B cell (primary cell): Measurements from ENCODE around the gene CINP. TPM values are rescaled to one million over a fixed set of nuclear protein-coding genes. Genes with fewer than 3 reads are reported as not detected.
"Not testable (repeated sequence)": the region's sequence is repeated elsewhere in the genome, so short reads cannot be mapped to it uniquely, and the experiment has no call there.

ENCODE experiments used
- ATAC-seq: fragments of 200-7000 bp; cut with Tn5 transposase; one replicate; pipeline ENCODE4 v1.10.0; 2021; ENCODE audit warnings: low read depth, mild to moderate bottlenecking, moderate number of reproducible peaks, moderate library complexity
- CTCF ChIA-PET: fragments of 350-600 bp; sonication (Branson Sonifier 250); formaldehyde crosslinking; loops from one replicate; lab custom pipeline; 2021; ENCODE audit warnings: antibody characterized with exemption, inconsistent platforms; lab: Charles Lee
- POLR2A ChIA-PET: fragments of 350-600 bp; sonication (Branson Sonifier 250); formaldehyde crosslinking; loops from one replicate; lab custom pipeline; 2021; ENCODE audit warnings: antibody characterized with exemption; lab: Charles Lee
- DNase-seq: peaks from one replicate; pipeline ENCODE4 v3.0.0; 2013
- H2AFZ ChIP-seq: 2 replicates; pipeline ENCODE4 v1.6.1; 2012; ENCODE audit warnings: mild to moderate bottlenecking, low read depth, low read length; ENCODE audit not compliant: insufficient read depth, poor library complexity, severe bottlenecking
- H3K27ac ChIP-seq, 2 donors: 1 replicate in 1 of 2; 2 replicates in 1 of 2; pipeline ENCODE4 v1.5.1; 2012 to 2013; ENCODE audit warnings: low read length in 2 of 2, mild to moderate bottlenecking in 2 of 2, moderate library complexity in 1 of 2
- H3K27me3 ChIP-seq, 4 experiments: fragments of 200-600 bp in 1 of 4; sonication (generic) in 1 of 4; replicated peaks in 1 of 4; 1 replicate in 2 of 4; 2 replicates in 2 of 4; pipeline versions ENCODE4 v1.6.1 to v1.7.0; 2013 to 2016; ENCODE audit warnings: low read length in 3 of 4, mild to moderate bottlenecking in 2 of 4, mixed read lengths in 1 of 4, moderate library complexity in 1 of 4; ENCODE audit not compliant: insufficient read depth in 4 of 4, control insufficient read depth in 3 of 4; ENCODE audit errors: control extremely low read depth in 1 of 4
- H3K36me3 ChIP-seq, 2 experiments: replicated peaks in 1 of 2; 1 replicate in 1 of 2; 2 replicates in 1 of 2; pipeline versions ENCODE4 v1.6.1 to v1.7.1; 2013; ENCODE audit warnings: low read length in 1 of 2; ENCODE audit not compliant: insufficient read depth in 2 of 2, control insufficient read depth in 1 of 2; ENCODE audit errors: control extremely low read depth in 1 of 2, extremely low read depth in 1 of 2
- H3K4me1 ChIP-seq, 2 donors: fragments of 200-600 bp in 1 of 2; sonication (generic) in 1 of 2; 1 replicate in 1 of 2; 2 replicates in 1 of 2; pipeline versions ENCODE4 v1.5.1 to v1.6.1; 2013 to 2017; ENCODE audit warnings: low read length in 2 of 2; ENCODE audit not compliant: control insufficient read depth in 2 of 2, insufficient read depth in 2 of 2
- H3K4me2 ChIP-seq: replicated peaks from 2 replicates; pipeline ENCODE3; 2012; ENCODE audit warnings: mild to moderate bottlenecking, low read depth, low read length; ENCODE audit not compliant: poor library complexity, severe bottlenecking
- H3K4me3 ChIP-seq, 5 experiments: fragments of 200-600 bp in 1 of 5; sonication (generic) in 1 of 5; 1 replicate in 3 of 5; 2 replicates in 2 of 5; pipeline versions ENCODE4 v1.5.1 to v1.7.0; 2011 to 2016; ENCODE audit warnings: low read length in 4 of 5, mild to moderate bottlenecking in 4 of 5, low read depth in 2 of 5, control low read depth in 1 of 5, moderate library complexity in 1 of 5; ENCODE audit not compliant: insufficient read depth in 1 of 5; ENCODE audit errors: control extremely low read depth in 1 of 5, extremely low read depth in 1 of 5
- H3K79me2 ChIP-seq: fragments of 200-600 bp; sonication (generic); one replicate; pipeline ENCODE4 v1.6.0; 2016; ENCODE audit warnings: low read length; ENCODE audit not compliant: control insufficient read depth, insufficient read depth
- H3K9ac ChIP-seq: fragments of 200-600 bp; sonication (generic); 2 replicates; pipeline ENCODE4 v1.6.1; 2017; ENCODE audit warnings: mild to moderate bottlenecking, low read length, moderate library complexity
- H3K9me3 ChIP-seq, 3 donors: one replicate each; pipeline versions ENCODE4 v1.6.1 to v1.7.1; 2013; ENCODE audit warnings: low read length in 2 of 3; ENCODE audit not compliant: control insufficient read depth in 2 of 3, insufficient read depth in 1 of 3; ENCODE audit errors: control extremely low read depth in 1 of 3
- H4K20me1 ChIP-seq: 2 replicates; pipeline ENCODE4 v1.6.0; 2012; ENCODE audit warnings: mild to moderate bottlenecking, low read length; ENCODE audit not compliant: insufficient read depth, control insufficient read depth, poor library complexity, severe bottlenecking
- H3K27ac Mint-ChIP-seq: one replicate; pipeline ENCODE4 v1.8.0; 2021; ENCODE audit warnings: mixed read lengths
- H3K27me3 Mint-ChIP-seq: one replicate; pipeline ENCODE4 v1.8.0; 2021; ENCODE audit warnings: mixed read lengths
- H3K4me1 Mint-ChIP-seq: one replicate; pipeline ENCODE4 v1.8.0; 2021; ENCODE audit warnings: mixed read lengths
- H3K4me3 Mint-ChIP-seq: one replicate; pipeline ENCODE4 v1.8.0; 2021; ENCODE audit warnings: mixed read lengths
- H3K9me3 Mint-ChIP-seq: one replicate; pipeline ENCODE4 v1.8.0; 2022; ENCODE audit warnings: mixed read lengths; ENCODE audit not compliant: insufficient read depth
- CTCF ChIP-seq: fragments of 200-600 bp; IDR thresholded peaks from one replicate; pipeline ENCODE4 v1.8.0; 2022; ENCODE audit warnings: antibody characterized with exemption, mild to moderate bottlenecking
- EZH2 ChIP-seq: IDR thresholded peaks from 2 replicates; pipeline ENCODE4 v1.6.1; 2012; ENCODE audit warnings: borderline replicate concordance, low read depth, mild to moderate bottlenecking, moderate library complexity, low read length; ENCODE audit not compliant: insufficient read depth, poor library complexity, severe bottlenecking
- WGBS: methylation state at CpG from one replicate; pipeline ENCODE4 v1.1.5; 2013; ENCODE audit warnings: missing lambda C conversion rate; ENCODE audit not compliant: insufficient coverage; 5-methylcytosine and 5-hydroxymethylcytosine counted together
- intact Hi-C: fragments of 100-400 bp; cut with micrococcal nuclease; formaldehyde crosslinking; loops from one replicate; pipeline ENCODE4 v1.10.0; 2022
- polyA plus RNA-seq: library from polyadenylated mRNA; depleted of rRNA; stranded (reverse); fragments of >200 nt; gene quantifications from 2 replicates; pipeline ENCODE4 v1.2.3, GENCODE V29; 2012
- total RNA-seq, 2 donors: library from RNA; stranded (reverse); fragments of 120-200 nt in 1 of 2; gene quantifications; 1 replicate in 1 of 2; 2 replicates in 1 of 2; pipeline versions ENCODE4 v1.2.3 to v1.2.4, GENCODE V29; 2013 to 2022

CINP gene
- total and polyA plus RNA-seq, 2 donors (not counting 1 experiment from before 2014, with no cell fraction given), result 21.9 to 28.8 TPM

GRCh38 chr14:102330806-102331205, 31.9 kb downstream of the CINP start:
- ChIA-PET POLR2A (no interaction called here), CTCF (no interaction called here)
- no peaks in the 10 kb centered on the region for H3K9me3 Mint-ChIP-seq
- Histone ChIP-seq H3K27me3 (no peaks in the 10 kb centered on the region), H3K9me3 (no peaks in the 10 kb centered on the region), H3K4me2 (no peak overlapping the region), H2AFZ (no peak overlapping the region), H3K9ac (no peak overlapping the region), H3K27ac (no peak overlapping the region), H3K36me3 (peaks cover 5 to 29% of the 10 kb centered on the region in 2 experiments), H3K4me3 (no peak overlapping the region), H4K20me1 (no peaks in the 10 kb centered on the region), H3K4me1 (no peaks in the 10 kb centered on the region), H3K79me2 (no peaks in the 10 kb centered on the region)
- H3K4me1 Mint-ChIP-seq, result peaks cover 2% of the 10 kb centered on the region
- TF ChIP-seq EZH2 (no peak), CTCF (no peak)
- WGBS, result 100% methylated on average over 5 of the region's 8 CpGs
- intact Hi-C loops, result no loop called here
- DNase-seq, result no peak
- H3K27me3 Mint-ChIP-seq, result no peaks in the 10 kb centered on the region
- ATAC-seq, result no peak
- no peak overlapping the region for H3K27ac Mint-ChIP-seq
- no peak overlapping the region for H3K4me3 Mint-ChIP-seq

- H3K4me3 Mint-ChIP-seq, DNase-seq, intact Hi-C loops, H2AFZ ChIP-seq, H3K9me3 Mint-ChIP-seq, H3K9me3 ChIP-seq, H3K27ac Mint-ChIP-seq, H3K79me2 ChIP-seq, H3K9ac ChIP-seq, H3K4me3 ChIP-seq, ATAC-seq, H3K4me1 ChIP-seq, H3K27ac ChIP-seq, H4K20me1 ChIP-seq, H3K27me3 Mint-ChIP-seq, H3K4me2 ChIP-seq, H3K4me1 Mint-ChIP-seq, H3K27me3 ChIP-seq: not testable (repeated sequence)
- WGBS, result 96% methylated on average over 6 of the region's 6 CpGs
- ChIA-PET CTCF (interaction anchor here (0.6 kb wide), 1 partner anchor 16 kb away, joined by 3 read pairs; no protein-coding TSS in a partner anchor), POLR2A (interaction anchor here (0.6 to 0.7 kb wide), 2 partner anchors 17 to 383 kb away, joined by 4 to 5 read pairs; no protein-coding TSS in a partner anchor)
- H3K36me3 ChIP-seq, result peaks cover 5 to 23% of the 10 kb centered on the region in 2 experiments
These were observed 33.3 kb downstream of the CINP start for GRCh38 chr14:102329381-102329780.
